HEK293 (cell line): ENCODE measurements around the gene CSDE1.

Experiments used
- CTCF ChIP-seq: fragments of 450-650 bp; formaldehyde crosslinking; IDR thresholded peaks from 2 replicates; pipeline ENCODE4 v1.5.1; 2016; ENCODE audit warnings: missing biosample characterization, missing genetic modification characterization
- HOXA7 ChIP-seq: sonication (generic); formaldehyde crosslinking; IDR thresholded peaks from 2 replicates; pipeline ENCODE4 v1.8.1; 2022; ENCODE audit warnings: missing genetic modification reagents, borderline replicate concordance
- MEIS1 ChIP-seq: sonication (generic); formaldehyde crosslinking; IDR thresholded peaks from 2 replicates; pipeline ENCODE4 v1.8.1; 2022; ENCODE audit warnings: missing genetic modification reagents, mild to moderate bottlenecking, borderline replicate concordance
- SETDB1 ChIP-seq: IDR thresholded peaks from one replicate; pipeline ENCODE4 v1.6.1; 2017; ENCODE audit warnings: mild to moderate bottlenecking, low read length, moderate library complexity, mixed read lengths; ENCODE audit not compliant: insufficient read length
- YY1 ChIP-seq: fragments of 450-650 bp; formaldehyde crosslinking; IDR thresholded peaks from 2 replicates; pipeline ENCODE4 v1.5.1; 2018; ENCODE audit warnings: missing biosample characterization, missing genetic modification characterization
- ZNF132 ChIP-seq: fragments of 450-650 bp; formaldehyde crosslinking; IDR thresholded peaks from 2 replicates; pipeline ENCODE4 v1.5.1; 2017; ENCODE audit warnings: missing biosample characterization, missing genetic modification characterization, borderline replicate concordance
- ZNF274 ChIP-seq, 2 experiments: fragments of 200-500 bp in 1 of 2; fragments of 450-650 bp in 1 of 2; sonication (Bioruptor generic) in 1 of 2; formaldehyde crosslinking in 1 of 2; IDR thresholded peaks; 2 replicates each; pipeline versions ENCODE4 v1.5.1 to v1.6.1; 2014 to 2016; ENCODE audit warnings: borderline replicate concordance in 1 of 2, inconsistent platforms in 1 of 2, low read length in 1 of 2, missing biosample characterization in 1 of 2, missing genetic modification characterization in 1 of 2
- ZNF335 ChIP-seq: fragments of 450-650 bp; formaldehyde crosslinking; conservative IDR thresholded peaks from 2 replicates; pipeline ENCODE4 v1.5.1; 2016; ENCODE audit warnings: missing biosample characterization, missing genetic modification characterization
- ZNF350 ChIP-seq: fragments of 450-650 bp; formaldehyde crosslinking; IDR thresholded peaks from 2 replicates; pipeline ENCODE4 v1.5.0; 2017; ENCODE audit warnings: missing biosample characterization, mild to moderate bottlenecking, missing genetic modification characterization
- ZNF404 ChIP-seq: fragments of 450-650 bp; formaldehyde crosslinking; IDR thresholded peaks from 2 replicates; pipeline ENCODE4 v1.5.1; 2017; ENCODE audit warnings: missing biosample characterization, missing genetic modification characterization
- ZNF423 ChIP-seq: fragments of 450-650 bp; formaldehyde crosslinking; IDR thresholded peaks from 2 replicates; pipeline ENCODE4 v1.5.1; 2016; ENCODE audit warnings: missing biosample characterization, missing genetic modification characterization
- ZNF76 ChIP-seq: fragments of 450-650 bp; formaldehyde crosslinking; IDR thresholded peaks from 2 replicates; pipeline ENCODE4; 2016; ENCODE audit warnings: low read depth, missing biosample characterization, missing genetic modification characterization, borderline replicate concordance
- ZNF792 ChIP-seq: fragments of 450-650 bp; formaldehyde crosslinking; IDR thresholded peaks from 2 replicates; pipeline ENCODE4 v1.5.1; 2016; ENCODE audit warnings: missing biosample characterization, missing genetic modification characterization

- TF ChIP-seq MEIS1 (CRISPR knock-in tag) (no peak), ZNF132 (tag by site-specific recombination) (no peak), SETDB1 (no peak), ZNF274 (IDR thresholded peaks at IDR 0.05; ENCODE audit: low read length) (no peak), ZNF274 (tag by site-specific recombination; IDR thresholded peaks at IDR 0.05; ENCODE audit: borderline replicate concordance) (no peak), CTCF (tag by site-specific recombination) (no peak), ZNF335 (tag by site-specific recombination) (no peak), HOXA7 (CRISPR knock-in tag) (no peak), ZNF404 (tag by site-specific recombination) (no peak), ZNF792 (tag by site-specific recombination) (no peak), ZNF423 (no peak), ZNF350 (tag by site-specific recombination) (no peak), YY1 (tag by site-specific recombination) (no peak), ZNF76 (tag by site-specific recombination) (no peak)
These were observed 66.7 kb downstream of the CSDE1 start for GRCh38 chr1:114691061-114691460.
